Measurements from ENCODE around the gene AP1B1. TPM values are rescaled to one million over a fixed set of nuclear protein-coding genes. Genes with fewer than 3 reads are reported as not detected.

Gene AP1B1
- total and polyA plus RNA-seq, 2 of the 13 experiments (the other 11 are each of a cell fraction or from before 2014, with no cell fraction given) = 26.6 to 29.7 TPM

GRCh38 chr22:29393019-29393608, 4.7 kb upstream of the AP1B1 start:
- Histone ChIP-seq H3K4me2 (ENCODE audit: low read depth, low read length) (peak overlapping the region; percentile 13; the same call in 1 of the 2 replicates), H4K20me1 (ENCODE audit: insufficient read depth, low read length) (no peaks in the 10 kb centered on the region), H3K27ac (ENCODE audit: extremely low read length, insufficient read depth, low read length) (no peak overlapping the region), H3K79me2 (ENCODE audit: insufficient read depth, low read length) (no peaks in the 10 kb centered on the region), H3K4me1 (ENCODE audit: insufficient read depth, low read length) (peaks cover 41% of the 10 kb centered on the region), H3K9me3 (ENCODE audit: low read length) (no peaks in the 10 kb centered on the region), H3K4me3 (replicated peaks in 1 of 3; ENCODE audit: insufficient read depth in 1 of 3, low read depth in 2 of 3, low read length in 3 of 3) (no peak overlapping the region), H3K36me3 (replicated peaks in 1 of 2; ENCODE audit: control insufficient read depth in 1 of 2, insufficient read depth in 2 of 2, low read length in 2 of 2) (no peaks in the 10 kb centered on the region), H3K27me3 (ENCODE audit: control insufficient read depth in 1 of 2, insufficient read depth in 2 of 2, low read length in 2 of 2) (no peaks in the 10 kb centered on the region; a peak in 1 of 5 replicates), H3K9ac (ENCODE audit: insufficient read depth, low read depth, low read length) (no peak overlapping the region), H2AFZ (ENCODE audit: low read length) (no peak overlapping the region)
- POLR2A ChIA-PET = no interaction called here
- TF ChIP-seq ZMYM3 (CRISPR knock-in tag; IDR thresholded peaks at IDR 0.05) (peak; percentile 55; the same call in 1 of the 2 replicates), ZNF652 (CRISPR knock-in tag; IDR thresholded peaks at IDR 0.05; ENCODE audit: borderline replicate concordance, low read depth) (0 out of 2 replicates have a peak, but pooled peaks have one; percentile 15), ZNF574 (CRISPR knock-in tag; IDR thresholded peaks at IDR 0.05) (no peak), ZNF773 (CRISPR knock-in tag; IDR thresholded peaks at IDR 0.05; ENCODE audit: borderline replicate concordance) (no peak), ZFP36 (IDR thresholded peaks at IDR 0.05; ENCODE audit: borderline replicate concordance, low read depth, low read length, partially characterized antibody) (peak; percentile 97)
- TF ChIP-seq, protein P1, sequence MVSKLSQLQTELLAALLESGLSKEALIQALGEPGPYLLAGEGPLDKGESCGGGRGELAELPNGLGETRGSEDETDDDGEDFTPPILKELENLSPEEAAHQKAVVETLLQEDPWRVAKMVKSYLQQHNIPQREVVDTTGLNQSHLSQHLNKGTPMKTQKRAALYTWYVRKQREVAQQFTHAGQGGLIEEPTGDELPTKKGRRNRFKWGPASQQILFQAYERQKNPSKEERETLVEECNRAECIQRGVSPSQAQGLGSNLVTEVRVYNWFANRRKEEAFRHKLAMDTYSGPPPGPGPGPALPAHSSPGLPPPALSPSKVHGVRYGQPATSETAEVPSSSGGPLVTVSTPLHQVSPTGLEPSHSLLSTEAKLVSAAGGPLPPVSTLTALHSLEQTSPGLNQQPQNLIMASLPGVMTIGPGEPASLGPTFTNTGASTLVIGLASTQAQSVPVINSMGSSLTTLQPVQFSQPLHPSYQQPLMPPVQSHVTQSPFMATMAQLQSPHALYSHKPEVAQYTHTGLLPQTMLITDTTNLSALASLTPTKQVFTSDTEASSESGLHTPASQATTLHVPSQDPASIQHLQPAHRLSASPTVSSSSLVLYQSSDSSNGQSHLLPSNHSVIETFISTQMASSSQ (IDR thresholded peaks at IDR 0.05; ENCODE audit: low read depth) = peak; percentile 66
- TF ChIP-seq, protein P1 (CRISPR knock-in tag; IDR thresholded peaks at IDR 0.05; ENCODE audit: borderline replicate concordance) = no peak
- FAIRE-seq = no peak
- BruUV-seq (replicated peaks) = no TSS peak
- WGBS (ENCODE audit: low lambda C conversion rate) = 20% methylated on average over 2 of the region's 2 CpGs
- CTCF ChIA-PET (ENCODE audit: low intra/inter-chr PET ratio, low total read pairs) = no interaction called here
- no peak for DNase-seq (ENCODE audit: low spot score)
- in situ Hi-C loops (cut with HindIII; ENCODE audit: extremely low pct_ligation_motif_present, low pct_unique_long_range_greater_than_20kb) = loop anchor here (10.0 kb wide), 1 partner anchor 122 kb away; no protein-coding TSS in a partner anchor
- intact Hi-C loops (cut with micrococcal nuclease; ENCODE audit: unreplicated experiment) = no loop called here
- ATAC-seq = no peak

Measured in HepG2 (cell line).